Skeletal muscle cell (primary cell): ENCODE data around the gene KCNK4.
"Not testable (repeated sequence)": the region's sequence is repeated elsewhere in the genome, so short reads cannot be mapped to it uniquely, and the experiment has no call there.

Source experiments
- DNase-seq: peaks from one replicate; pipeline ENCODE4 v3.0.0-alpha.2; 2010; ENCODE audit warnings: low read depth
- H3K4me3 ChIP-seq: 2 replicates; pipeline ENCODE4 v1.5.1; 2011; ENCODE audit warnings: low read depth, mild to moderate bottlenecking, control low read depth, low read length, moderate library complexity

Gene KCNK4

GRCh38 chr11:64291262-64291751, at the start of gene KCNK4:
Gene KCNK4, plus strand, starts transcription at chr11:64291302. Its CDS starts 1,717 bp downstream, at chr11:64293019.
- DNase-seq: no peak
- H3K4me3 ChIP-seq: peak within 1 kb of the TSS; percentile 38

- DNase-seq: no peak
- H3K4me3 ChIP-seq: peak overlapping the region; percentile 84
Measured at GRCh38 chr11:64241491-64242374, 49.4 kb upstream of the KCNK4 start.

- H3K4me3 ChIP-seq: peak overlapping the region; percentile 84
- DNase-seq: no peak
Measured at GRCh38 chr11:64243236-64243854, 47.8 kb upstream of the KCNK4 start.

- peak overlapping the region; percentile 7 for H3K4me3 ChIP-seq
- no peak for DNase-seq
Measured at GRCh38 chr11:64244107-64244506, 47.0 kb upstream of the KCNK4 start.

- H3K4me3 ChIP-seq: peak overlapping the region; percentile 91
- no peak for DNase-seq
Measured at GRCh38 chr11:64244966-64245365, 46.1 kb upstream of the KCNK4 start.

GRCh38 chr11:64245401-64245796, 45.7 kb upstream of the KCNK4 start:
- H3K4me3 ChIP-seq: peak overlapping the region; percentile 91
- no peak for DNase-seq

- DNase-seq: peak; percentile 81
- H3K4me3 ChIP-seq: peak overlapping the region; percentile 91
Measured at GRCh38 chr11:64245797-64246620, 45.1 kb upstream of the KCNK4 start.

GRCh38 chr11:64246621-64246870, 44.6 kb upstream of the KCNK4 start:
- H3K4me3 ChIP-seq: peak overlapping the region; percentile 91
- not testable (repeated sequence) for DNase-seq

GRCh38 chr11:64246871-64247728, 44.0 kb upstream of the KCNK4 start, which contains the start of gene PPP1R14B:
Gene PPP1R14B, minus strand, starts transcription at chr11:64246943. Its CDS starts 270 bp downstream, at chr11:64246673.
- DNase-seq: peak; percentile 51
- peak within 1 kb of the TSS; percentile 91 for H3K4me3 ChIP-seq

GRCh38 chr11:64247729-64248531, 43.2 kb upstream of the KCNK4 start:
- peak overlapping the region; percentile 72 for H3K4me3 ChIP-seq
- DNase-seq: no peak

GRCh38 chr11:64248578-64248977, 42.5 kb upstream of the KCNK4 start:
- no peak overlapping the region for H3K4me3 ChIP-seq
- no peak for DNase-seq

- no peak for DNase-seq
- H3K4me3 ChIP-seq: no peak overlapping the region
Measured at GRCh38 chr11:64249038-64249437, 42.1 kb upstream of the KCNK4 start.

- H3K4me3 ChIP-seq: no peak overlapping the region
Measured at GRCh38 chr11:64249563-64250414, 41.3 kb upstream of the KCNK4 start.

GRCh38 chr11:64250415-64251015, 40.6 kb upstream of the KCNK4 start:
- DNase-seq: no peak
- H3K4me3 ChIP-seq: peak overlapping the region; percentile 76

More at GRCh38 chr11:64249563-64250414, 41.3 kb upstream of the KCNK4 start:
- no peak for DNase-seq

- H3K4me3 ChIP-seq: peak within 1 kb of the TSS; percentile 76
- no peak for DNase-seq
Measured at GRCh38 chr11:64251016-64251752, 39.9 kb upstream of the KCNK4 start, which contains the start of gene PLCB3. Gene PLCB3, plus strand, starts transcription at chr11:64251530. Its CDS starts 120 bp downstream, at chr11:64251650.

GRCh38 chr11:64251753-64252002, 39.4 kb upstream of the KCNK4 start:
- H3K4me3 ChIP-seq: peak overlapping the region; percentile 76
- DNase-seq: no peak
